GM21528 (cell line): ENCODE results near the gene C14orf39.
"Not testable (repeated sequence)": the region's sequence is repeated elsewhere in the genome, so short reads cannot be mapped to it uniquely, and the experiment has no call there.

Source experiments
- ATAC-seq: cut with Tn5 transposase; IDR thresholded peaks from one replicate; pipeline ENCODE4 v1.9.1; 2021; ENCODE audit warnings: mild to moderate bottlenecking, moderate library complexity; ENCODE audit not compliant: unreplicated experiment, low FRiP score

Gene C14orf39

DNA sequence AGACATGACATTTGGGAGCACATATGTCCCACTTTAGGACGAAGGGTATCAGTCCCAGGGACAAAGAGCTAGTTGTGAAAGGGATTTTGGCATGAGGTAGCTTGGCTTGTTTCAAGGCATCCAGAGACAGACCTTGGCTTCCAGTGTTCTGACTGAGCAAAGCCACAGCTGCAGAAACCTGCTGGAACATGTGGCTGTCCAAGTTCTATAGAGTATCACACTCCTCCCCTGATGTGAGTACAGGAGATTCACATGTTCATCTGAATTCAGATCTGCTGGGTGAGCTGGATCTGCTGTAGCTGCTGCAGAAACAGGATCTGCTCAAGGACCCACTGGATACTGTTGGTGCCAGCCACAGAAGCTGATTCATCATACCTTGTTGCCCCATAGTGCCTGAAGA, 10.1 kb upstream of the C14orf39 start:
- ATAC-seq: no peak

DNA sequence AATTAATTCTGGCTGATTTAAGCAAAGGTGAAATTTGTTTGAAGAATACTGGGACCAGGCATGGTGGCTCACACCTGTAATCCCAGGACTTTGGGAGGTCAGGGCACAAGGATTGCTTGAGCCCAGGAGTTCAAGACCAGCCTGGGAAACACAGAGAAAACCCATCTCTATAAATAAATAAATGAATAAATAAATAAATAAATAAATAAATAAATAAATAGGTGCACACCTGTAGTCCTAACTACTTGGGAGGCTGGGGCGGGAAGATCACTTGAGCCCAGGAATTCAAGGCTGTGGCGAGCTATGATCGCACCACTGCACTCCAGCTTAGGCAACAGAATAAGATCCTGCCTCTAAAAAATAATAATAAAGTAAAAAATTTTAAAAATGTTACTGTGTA, 4.4 kb upstream of the C14orf39 start:
- no peak for ATAC-seq

DNA sequence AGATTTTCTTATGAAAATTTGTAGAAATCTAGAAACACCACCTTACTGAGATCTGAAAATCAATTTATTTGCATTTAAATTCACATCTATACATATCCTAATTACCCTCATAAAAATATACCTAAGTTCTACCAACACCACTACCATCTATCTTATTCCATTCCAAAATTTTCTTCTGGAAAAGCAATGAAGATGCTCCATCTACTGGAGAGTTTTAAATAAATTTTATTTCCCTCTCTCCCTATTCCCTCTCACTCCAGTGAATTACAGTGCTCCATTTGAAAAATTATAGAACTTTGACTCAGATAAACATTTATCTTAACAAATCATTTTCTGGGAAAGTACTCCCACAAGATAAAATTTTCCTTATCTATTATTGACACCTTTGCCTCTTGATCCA, 2.3 kb upstream of the C14orf39 start:
- ATAC-seq: no peak

DNA sequence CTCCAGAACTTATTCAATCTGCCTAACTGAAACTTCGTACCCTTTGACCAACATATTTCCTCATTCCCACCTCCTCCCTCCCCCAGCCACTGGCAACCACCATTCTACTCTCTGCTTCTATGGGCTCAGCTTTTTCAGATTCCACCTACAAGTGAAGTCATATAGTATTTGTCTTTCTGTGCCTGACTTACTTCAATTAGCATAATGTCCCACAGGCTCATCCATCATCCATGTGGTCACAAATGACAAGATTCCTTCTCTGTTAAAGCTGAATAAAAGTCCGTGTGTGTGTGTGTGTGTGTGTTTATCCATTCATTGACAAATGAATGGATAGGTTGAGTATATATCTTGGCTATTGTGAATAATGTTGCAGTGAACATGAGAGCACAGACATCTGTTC, 1.3 kb upstream of the C14orf39 start:
- ATAC-seq: no peak

DNA sequence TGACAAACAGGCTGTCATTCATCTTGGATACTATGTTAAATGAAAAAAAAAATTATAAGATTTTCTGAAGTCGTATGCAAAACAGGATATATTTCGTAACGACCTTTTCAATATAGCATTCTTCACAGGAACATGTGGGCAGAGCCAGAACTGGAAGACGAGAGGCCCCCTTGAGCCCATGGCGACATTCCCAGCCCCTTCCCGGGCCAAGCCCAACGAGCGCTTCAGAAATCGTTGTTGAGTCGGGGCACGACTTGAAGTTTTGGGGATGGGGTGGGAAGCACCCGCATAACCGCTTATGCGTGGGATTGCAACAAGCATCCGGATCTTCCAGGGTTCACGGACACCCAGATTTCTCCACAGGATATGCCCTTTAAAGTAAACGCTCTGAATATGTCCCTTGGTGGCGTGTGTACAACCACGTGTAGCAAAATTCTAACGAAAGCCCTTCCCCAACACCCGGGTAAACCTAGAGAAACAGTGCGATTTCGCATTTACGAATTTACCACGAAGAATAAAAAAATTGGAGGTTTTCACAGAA, 736 bp downstream of the C14orf39 start:
- ATAC-seq: no peak

DNA sequence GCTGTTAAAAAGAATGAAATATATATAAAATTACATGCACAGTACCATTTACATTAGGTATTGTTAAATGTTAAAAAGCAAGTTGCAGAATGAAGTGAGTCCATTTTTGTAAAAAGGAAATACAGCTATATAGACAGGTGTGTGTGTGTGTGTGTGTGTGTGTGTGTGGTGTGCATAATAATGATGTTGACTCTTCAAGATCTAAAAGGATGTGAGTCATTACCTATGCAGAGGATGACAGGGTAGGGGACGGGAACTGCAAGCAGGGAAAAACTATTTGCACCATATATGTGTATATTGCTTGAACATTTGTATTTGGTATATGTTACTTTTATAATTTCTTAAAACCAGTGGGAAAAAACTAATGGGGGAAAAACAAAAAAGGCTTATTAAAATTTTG, 3.1 kb downstream of the C14orf39 start:
- no peak for ATAC-seq

DNA sequence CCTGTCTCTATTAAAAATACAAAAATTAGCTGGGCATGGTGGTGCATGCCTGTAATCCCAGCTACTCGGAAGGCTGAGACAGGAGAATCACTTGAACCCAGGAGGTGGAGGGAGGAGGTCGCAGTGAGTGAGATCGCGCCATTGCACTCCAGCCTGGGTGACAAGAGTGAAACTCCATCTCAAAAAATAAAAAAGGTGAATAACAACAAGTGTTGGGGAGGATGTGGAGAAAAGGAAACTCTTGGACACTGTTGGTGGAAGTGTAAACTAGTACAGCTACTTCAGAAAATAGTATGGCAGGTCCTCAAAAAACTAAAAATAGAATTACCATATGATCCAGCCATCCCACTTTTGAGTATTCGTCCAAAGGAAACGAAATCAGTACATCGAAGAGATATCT, 5.6 kb downstream of the C14orf39 start:
- ATAC-seq: not testable (repeated sequence)

DNA sequence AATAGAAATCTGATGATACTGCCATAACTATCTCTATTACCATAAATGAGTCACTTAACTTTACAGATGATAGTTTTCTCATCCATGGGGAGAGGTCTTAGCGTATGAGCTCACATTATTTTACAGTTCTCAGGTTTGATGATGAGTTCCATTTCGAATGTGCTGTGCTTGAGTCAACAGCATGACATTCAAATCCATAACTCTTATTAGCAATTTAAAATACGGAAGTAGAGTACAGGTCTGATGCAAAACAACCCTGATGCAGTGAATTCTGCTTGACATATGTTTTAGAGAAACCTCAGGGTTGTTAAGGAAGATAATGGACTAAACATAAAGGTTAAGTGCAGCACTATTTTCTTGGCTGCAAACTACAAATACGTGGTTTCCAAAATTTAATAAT, 30.0 kb downstream of the C14orf39 start:
- no peak for ATAC-seq

DNA sequence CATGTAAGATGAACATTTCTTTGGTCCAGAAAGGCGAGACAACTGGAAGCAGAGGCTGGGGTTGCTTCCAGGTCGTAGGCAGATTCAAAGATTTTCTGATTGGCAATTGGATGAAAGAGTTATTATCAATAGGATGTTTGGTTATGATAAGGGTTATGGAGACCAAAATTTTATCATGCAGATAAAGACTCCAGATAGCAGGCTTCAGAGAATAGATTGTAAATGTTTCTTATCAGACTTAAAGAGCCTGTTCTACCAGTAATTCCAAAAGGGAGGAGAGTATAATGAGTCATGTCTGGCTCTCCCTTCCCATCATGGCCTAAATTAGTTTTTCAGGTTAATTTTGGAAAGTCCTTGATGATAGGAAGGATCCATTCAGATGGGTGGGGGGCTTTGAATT, 55.6 kb downstream of the C14orf39 start:
- no peak for ATAC-seq

DNA sequence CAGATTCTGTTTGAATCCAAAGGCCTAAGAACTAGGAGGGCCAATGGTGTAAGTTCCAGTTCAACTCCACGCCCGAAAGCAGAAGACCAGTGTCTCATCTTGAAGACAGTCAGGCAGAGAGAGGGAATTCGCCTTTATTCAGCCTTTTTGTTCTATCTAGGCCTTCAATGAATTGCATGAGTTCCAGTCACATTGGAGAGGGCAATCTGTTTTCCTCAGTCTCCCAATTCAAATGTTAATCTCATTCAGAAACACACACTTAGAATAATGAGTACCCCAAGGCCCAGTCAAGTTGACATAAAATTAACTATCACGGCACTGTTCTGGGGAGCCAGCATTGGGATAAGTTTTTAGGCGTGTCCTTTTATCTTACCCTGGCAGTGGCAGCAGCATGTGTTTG, 65.8 kb downstream of the C14orf39 start:
- no peak for ATAC-seq

DNA sequence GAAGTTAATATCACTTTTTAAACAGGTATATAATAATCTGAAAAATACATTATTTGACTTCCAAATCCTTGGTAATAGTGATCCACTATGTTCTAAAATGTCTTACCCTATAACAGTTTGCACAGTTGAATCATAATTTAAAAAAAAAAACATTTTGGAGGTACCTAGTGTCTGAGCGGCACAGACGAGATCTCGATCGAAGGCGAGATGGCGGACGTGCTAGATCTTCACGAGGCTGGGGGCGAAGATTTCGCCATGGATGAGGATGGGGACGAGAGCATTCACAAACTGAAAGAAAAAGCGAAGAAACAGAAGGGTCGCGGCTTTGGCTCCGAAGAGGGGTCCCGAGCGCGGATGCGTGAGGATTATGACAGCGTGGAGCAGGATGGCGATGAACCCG, 88.3 kb downstream of the C14orf39 start:
- ATAC-seq: not testable (repeated sequence)

DNA sequence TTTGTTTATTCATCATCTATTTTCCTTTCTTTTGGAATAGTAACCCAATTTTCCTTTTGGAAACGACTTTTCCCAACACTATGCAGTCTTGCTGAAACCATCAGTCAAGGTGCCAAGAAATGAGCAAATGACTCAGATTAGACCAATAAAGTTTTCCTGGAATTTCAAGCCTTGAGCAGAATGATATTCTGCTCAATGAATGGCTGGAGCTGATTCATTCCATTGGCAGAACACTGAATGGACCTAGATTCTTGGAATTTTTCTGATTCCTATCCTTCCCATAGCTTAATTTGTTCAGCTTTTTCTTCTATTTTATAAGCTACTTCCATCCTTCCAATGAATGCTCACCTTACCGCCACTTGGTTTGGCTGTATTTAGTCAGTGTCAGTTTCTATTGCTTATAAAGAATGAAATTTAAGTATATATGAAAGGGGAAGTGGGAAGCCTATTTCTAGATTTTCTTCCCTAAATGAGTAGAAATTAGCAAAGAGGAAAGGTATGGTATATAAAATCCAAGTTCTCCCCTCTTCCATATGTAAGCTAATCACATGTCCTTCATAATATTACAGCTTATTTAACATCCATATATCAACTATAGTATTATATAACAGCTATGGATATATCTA, 89.0 kb downstream of the C14orf39 start:
- ATAC-seq: no peak
